Subcutaneous adipose tissue (tissue), 4 donors: ENCODE measurements around the gene CUL1. TPM values are rescaled to one million over a fixed set of nuclear protein-coding genes. Genes with fewer than 3 reads are reported as not detected.

Experiments used
- CTCF ChIP-seq: fragments of 450-650 bp; IDR thresholded peaks from one replicate; pipeline ENCODE4 v1.5.1; 2016; ENCODE audit warnings: low read depth, mild to moderate bottlenecking, control low read depth, antibody characterized with exemption, moderate library complexity
- total RNA-seq, 4 donors: library from RNA; depleted of rRNA; stranded (reverse); fragments of >200 nt; gene quantifications; one replicate each; pipeline ENCODE4 v1.1.0, GENCODE V29; 2016

CUL1 gene
- total RNA-seq, 4 donors from 2014 or later = 54.1 to 66.4 (median 57.5) TPM

GRCh38 chr7:148684289-148684830, 14.3 kb upstream of the CUL1 start:
- no peak for TF ChIP-seq CTCF

GRCh38 chr7:148686312-148686937, 12.3 kb upstream of the CUL1 start:
- no peak for TF ChIP-seq CTCF

GRCh38 chr7:148687555-148687954, 11.1 kb upstream of the CUL1 start:
- TF ChIP-seq CTCF = no peak

- TF ChIP-seq CTCF = no peak
These were observed 10.2 kb upstream of the CUL1 start for GRCh38 chr7:148688526-148688925.

- TF ChIP-seq CTCF = no peak
These were observed 5.1 kb upstream of the CUL1 start for GRCh38 chr7:148693651-148694050.

- TF ChIP-seq CTCF = no peak
These were observed 4.1 kb upstream of the CUL1 start for GRCh38 chr7:148694631-148695030.

GRCh38 chr7:148695953-148696352, 2.8 kb upstream of the CUL1 start:
- no peak for TF ChIP-seq CTCF
